K562 (cell line): Measurements from ENCODE around the gene NUP62CL. TPM values are rescaled to one million over a fixed set of nuclear protein-coding genes. Genes with fewer than 3 reads are reported as not detected.
A peak's percentile ranks its signal among the peaks of the same experiment; 100 is the strongest.

ENCODE experiments used
- CEBPG ChIP-seq, 3 experiments: fragments of 200-800 bp in 1 of 3; sonication (Bioruptor generic) in 1 of 3; sonication (generic) in 1 of 3; formaldehyde crosslinking in 1 of 3; IDR thresholded peaks in 2 of 3; conservative IDR thresholded peaks in 1 of 3; 2 replicates each; pipeline versions ENCODE4 v1.6.1 to v1.8.0; 2016 to 2022; ENCODE audit warnings: missing compliant biosample characterization in 2 of 3, missing genetic modification characterization in 2 of 3, mild to moderate bottlenecking in 1 of 3, missing genetic modification reagents in 1 of 3
- CHCHD3 ChIP-seq: fragments of 250-450 bp; sonication (Bioruptor Pico); IDR thresholded peaks from 2 replicates; pipeline ENCODE4 v2.1.2; 2022; ENCODE audit warnings: mild to moderate bottlenecking
- ETV1 ChIP-seq: fragments of 450-650 bp; conservative IDR thresholded peaks from 2 replicates; pipeline ENCODE4 v1.6.1; 2016; ENCODE audit warnings: missing genetic modification characterization, control low read depth, low read depth, missing compliant biosample characterization
- GTF2E2 ChIP-seq: fragments of 200-800 bp; sonication (Bioruptor generic); IDR thresholded peaks from 2 replicates; pipeline ENCODE4 v1.6.1; 2016; ENCODE audit warnings: missing genetic modification characterization, missing compliant biosample characterization
- MECOM ChIP-seq: fragments of 250-450 bp; sonication (Bioruptor Pico); IDR thresholded peaks from 2 replicates; pipeline ENCODE4 v1.8.0; 2022; ENCODE audit warnings: inconsistent platforms
- MGA ChIP-seq: fragments of 450-650 bp; IDR thresholded peaks from 2 replicates; pipeline ENCODE4 v1.6.1; 2016; ENCODE audit warnings: mild to moderate bottlenecking, moderate library complexity
- NR2C2 ChIP-seq, 2 experiments: fragments of 200-800 bp in 1 of 2; sonication (Bioruptor generic) in 1 of 2; sonication (generic) in 1 of 2; formaldehyde crosslinking in 1 of 2; IDR thresholded peaks; 2 replicates each; pipeline versions ENCODE4 v1.6.1 to v1.8.0; 2016 to 2022; ENCODE audit warnings: mild to moderate bottlenecking in 1 of 2, missing compliant biosample characterization in 1 of 2, missing genetic modification characterization in 1 of 2, missing genetic modification reagents in 1 of 2
- NR3C1 ChIP-seq: sonication (generic); formaldehyde crosslinking; IDR thresholded peaks from 2 replicates; pipeline ENCODE4 v1.8.1; 2022; ENCODE audit warnings: missing genetic modification reagents
- SETDB1 ChIP-seq: IDR thresholded peaks from one replicate; pipeline ENCODE4 v1.6.1; 2012; ENCODE audit warnings: low read length, control low read depth, inconsistent platforms
- SIN3A ChIP-seq, 2 experiments: fragments of 150-350 bp in 1 of 2; IDR thresholded peaks; 2 replicates each; pipeline ENCODE4 v1.6.1; 2011 to 2016; ENCODE audit warnings: borderline replicate concordance in 2 of 2, low read depth in 2 of 2, low read length in 2 of 2, mild to moderate bottlenecking in 2 of 2, moderate library complexity in 2 of 2; ENCODE audit not compliant: control insufficient read depth in 1 of 2
- ZNF785 ChIP-seq: fragments of 250-450 bp; sonication (Bioruptor Pico); IDR thresholded peaks from 2 replicates; pipeline ENCODE4 v1.4.0; 2020; ENCODE audit warnings: mild to moderate bottlenecking
- polyA plus RNA-seq, 8 experiments: library from polyadenylated mRNA; depleted of rRNA in 4 of 8; stranded (reverse) in 5 of 8; unstranded in 3 of 8; fragments of >200 nt; fragmentation: Nextera tagmentation in 2 of 8; fragmentation: Illumina TruSeq in 1 of 8; extraction: Ambion mirVana in 2 of 8; extraction: Trizol in 1 of 8; gene quantifications; 2 replicates each; pipeline versions ENCODE4 v1.2.1 to v1.2.3, GENCODE V29; 2011 to 2014; ENCODE audit warnings: inconsistent platforms in 1 of 8, missing spikeins in 1 of 8
- total RNA-seq, 7 experiments: library from RNA; depleted of rRNA in 6 of 7; stranded (reverse); fragments of >200 nt in 6 of 7; fragmentation: Illumina TruSeq in 2 of 7; extraction: Trizol in 2 of 7; gene quantifications; 2 replicates each; pipeline versions ENCODE4 v1.2.1 to v1.2.3, GENCODE V29; 2011 to 2021; ENCODE audit warnings: low replicate concordance in 1 of 7
- TF ChIP-seq, protein P1 (sequence below): fragments of 200-400 bp; formaldehyde crosslinking; IDR thresholded peaks from 2 replicates; pipeline ENCODE4 v1.6.1; 2017; ENCODE audit warnings: mild to moderate bottlenecking, low read depth, low read length, moderate library complexity

Gene NUP62CL
- total and polyA plus RNA-seq, 9 of the 15 experiments (the other 6 are each of a cell fraction or from before 2014, with no cell fraction given) = 29.7 to 101 (median 42.7) TPM

DNA sequence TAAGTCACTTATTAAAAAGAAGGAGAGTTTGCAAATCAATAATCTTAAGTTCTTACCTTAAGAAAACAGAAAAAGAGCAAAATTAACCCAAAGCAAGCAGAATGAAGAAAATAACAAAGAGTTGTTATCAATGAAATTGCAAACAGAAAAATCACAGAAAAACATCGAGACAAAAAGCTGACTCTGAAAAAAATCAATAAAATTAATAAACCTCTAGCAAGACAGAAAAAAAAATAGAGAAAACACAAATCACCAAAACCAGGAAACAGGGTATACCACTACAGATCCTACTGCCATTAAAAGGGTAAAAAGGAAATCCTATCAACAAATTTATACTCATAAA lies 70.3 kb downstream of the NUP62CL start (continued):
- TF ChIP-seq GTF2E2 (tag) (peak; percentile 55; the same call in 1 of the 2 replicates), CHCHD3 (CRISPR knock-in tag) (no peak), ZNF785 (CRISPR knock-in tag) (no peak), SETDB1 (no peak), MGA (0 out of 2 replicates have a peak, but pooled peaks have one; percentile 11), SIN3A (IDR thresholded peaks at IDR 0.05; ENCODE audit: borderline replicate concordance in 2 of 2, control insufficient read depth in 1 of 2, low read depth in 2 of 2, low read length in 2 of 2) (no peak), NR3C1 (CRISPR knock-in tag) (no peak), NR2C2 (CRISPR knock-in tag; IDR thresholded peaks at IDR 0.05) (no peak), NR2C2 (tag; IDR thresholded peaks at IDR 0.05) (no peak), CEBPG (CRISPR knock-in tag; IDR thresholded peaks at IDR 0.05) (no peak), CEBPG (tag; conservative IDR thresholded peaks at IDR 0.05 in 1 of 2, IDR thresholded peaks at IDR 0.05 in 1 of 2) (no peak), MECOM (CRISPR knock-in tag) (no peak), ETV1 (tag) (no peak)
- TF ChIP-seq, protein P1, sequence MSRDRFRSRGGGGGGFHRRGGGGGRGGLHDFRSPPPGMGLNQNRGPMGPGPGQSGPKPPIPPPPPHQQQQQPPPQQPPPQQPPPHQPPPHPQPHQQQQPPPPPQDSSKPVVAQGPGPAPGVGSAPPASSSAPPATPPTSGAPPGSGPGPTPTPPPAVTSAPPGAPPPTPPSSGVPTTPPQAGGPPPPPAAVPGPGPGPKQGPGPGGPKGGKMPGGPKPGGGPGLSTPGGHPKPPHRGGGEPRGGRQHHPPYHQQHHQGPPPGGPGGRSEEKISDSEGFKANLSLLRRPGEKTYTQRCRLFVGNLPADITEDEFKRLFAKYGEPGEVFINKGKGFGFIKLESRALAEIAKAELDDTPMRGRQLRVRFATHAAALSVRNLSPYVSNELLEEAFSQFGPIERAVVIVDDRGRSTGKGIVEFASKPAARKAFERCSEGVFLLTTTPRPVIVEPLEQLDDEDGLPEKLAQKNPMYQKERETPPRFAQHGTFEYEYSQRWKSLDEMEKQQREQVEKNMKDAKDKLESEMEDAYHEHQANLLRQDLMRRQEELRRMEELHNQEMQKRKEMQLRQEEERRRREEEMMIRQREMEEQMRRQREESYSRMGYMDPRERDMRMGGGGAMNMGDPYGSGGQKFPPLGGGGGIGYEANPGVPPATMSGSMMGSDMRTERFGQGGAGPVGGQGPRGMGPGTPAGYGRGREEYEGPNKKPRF = no peak
